Pericardium fibroblast (primary cell): ENCODE results near the gene COL4A5. TPM values are rescaled to one million over a fixed set of nuclear protein-coding genes. Genes with fewer than 3 reads are reported as not detected.

Experiments used
- total RNA-seq: library from RNA; depleted of rRNA; stranded (reverse); fragments of >200 nt; gene quantifications from 2 replicates; pipeline ENCODE4 v1.2.3, GENCODE V29; 2015

Gene COL4A5
- 28.6 and 52.2 TPM in 2 replicates for total RNA-seq

DNA sequence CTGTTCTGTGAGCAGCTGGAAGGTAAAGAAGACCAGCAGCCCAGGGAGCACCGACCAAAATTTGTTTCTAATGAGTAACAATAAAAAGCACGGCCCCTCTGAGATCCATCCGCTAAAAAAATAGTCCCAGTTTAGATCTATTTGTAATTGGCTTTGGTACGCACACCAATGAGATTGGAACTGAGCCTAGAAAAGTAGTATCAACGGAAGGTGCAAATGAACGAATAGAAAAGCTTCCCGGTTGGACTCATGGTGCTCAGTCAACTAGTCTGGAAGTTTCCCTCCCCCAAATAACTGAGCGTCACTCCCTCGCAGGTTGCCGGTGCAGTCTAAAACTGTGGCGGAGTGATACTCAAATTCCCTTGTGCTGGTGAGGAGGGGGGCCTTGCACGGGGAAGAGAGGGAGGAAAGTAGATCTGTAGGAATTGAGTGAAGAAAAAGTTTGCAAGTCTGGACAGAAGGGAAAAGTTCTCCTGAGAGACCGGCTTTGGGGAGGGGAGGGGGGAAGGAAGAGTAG is at the start of gene COL4A5:
COL4A5 (plus strand) TSS at position 413 of the 517 bp plus-strand sequence. CDS start 288 bp downstream, outside the sequence.

DNA sequence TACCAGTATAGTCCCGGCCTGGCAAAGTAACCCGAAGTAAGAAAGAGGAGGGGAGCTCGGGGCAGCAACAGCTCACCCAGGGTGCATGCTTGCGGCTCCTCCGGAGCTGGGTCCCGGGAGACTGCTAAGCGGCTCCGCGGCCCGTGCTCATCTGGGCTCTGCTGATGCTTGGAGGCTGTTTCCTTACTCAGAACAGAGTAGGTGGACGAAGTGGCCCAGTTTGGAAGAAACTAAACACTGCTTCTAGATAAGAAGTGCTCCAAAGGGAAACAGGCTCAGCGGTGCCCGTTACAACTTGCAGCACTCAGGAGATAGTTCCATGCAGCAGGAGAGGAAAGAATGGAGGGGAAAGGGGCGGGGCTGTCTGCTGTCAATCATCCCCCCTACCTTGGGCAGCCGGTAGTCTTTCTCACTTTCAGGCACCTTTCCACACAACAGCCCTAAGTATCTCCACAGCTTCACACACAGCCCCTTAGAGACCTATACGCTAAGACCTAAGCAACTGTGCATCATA is 1.5 kb upstream of the COL4A5 start, which contains the start of gene COL4A6:
COL4A6 (minus strand) TSS at position 313 of the 514 bp plus-strand sequence; CDS start at position 87, 226 bp downstream.

GRCh38 chrX:108736509-108737479 is 297.2 kb downstream of the COL4A5 start, which contains the start of gene IRS4:
TSS of gene IRS4 (minus strand) at chrX:108736563.

Other genes starting within 250 kb of the COL4A5 start
- gene COL4A6, start 1.4 kb upstream of the COL4A5 start, total RNA-seq = 1.3 and 3.5 TPM in 2 replicates